Kasumi-1 (cell line): ENCODE results near the gene ARHGAP23.
"Not testable (repeated sequence)": the region's sequence is repeated elsewhere in the genome, so short reads cannot be mapped to it uniquely, and the experiment has no call there.

Experiments used
- DNase-seq, 2 experiments: peaks; one replicate each; lab custom pipeline; 2025; lab: John Stamatoyannopoulos, UW

ARHGAP23 gene

DNA sequence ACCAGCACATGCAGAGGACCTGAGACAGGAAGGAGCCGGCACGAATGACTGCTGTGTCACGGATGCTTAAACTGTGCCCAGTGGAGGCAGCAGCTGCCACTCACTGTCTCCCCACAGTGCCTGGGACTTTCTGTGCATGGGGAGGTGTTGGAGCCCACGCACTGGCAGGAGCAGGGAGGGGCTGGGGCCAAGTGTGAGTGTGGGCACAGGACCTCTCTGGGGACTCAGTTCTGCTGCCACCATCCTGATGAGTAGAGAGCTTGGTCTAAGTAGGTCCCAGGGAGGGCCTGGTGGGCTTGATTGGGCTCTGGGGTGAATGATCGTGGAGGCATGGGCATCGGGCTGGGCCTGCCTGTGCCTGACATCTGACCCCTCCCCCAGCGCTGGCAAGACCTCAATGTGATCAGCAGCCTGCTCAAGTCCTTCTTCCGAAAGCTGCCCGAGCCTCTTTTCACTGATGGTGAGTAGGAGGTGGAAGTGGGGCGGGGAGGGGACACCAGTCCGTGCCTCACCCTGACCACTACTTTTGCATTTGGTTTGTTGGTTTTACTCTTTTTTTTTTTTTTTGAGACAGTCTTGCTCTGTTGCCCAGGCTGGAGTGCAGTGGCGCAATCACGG lies 57.5 kb downstream of the ARHGAP23 start:
- not testable (repeated sequence) for DNase-seq

DNA sequence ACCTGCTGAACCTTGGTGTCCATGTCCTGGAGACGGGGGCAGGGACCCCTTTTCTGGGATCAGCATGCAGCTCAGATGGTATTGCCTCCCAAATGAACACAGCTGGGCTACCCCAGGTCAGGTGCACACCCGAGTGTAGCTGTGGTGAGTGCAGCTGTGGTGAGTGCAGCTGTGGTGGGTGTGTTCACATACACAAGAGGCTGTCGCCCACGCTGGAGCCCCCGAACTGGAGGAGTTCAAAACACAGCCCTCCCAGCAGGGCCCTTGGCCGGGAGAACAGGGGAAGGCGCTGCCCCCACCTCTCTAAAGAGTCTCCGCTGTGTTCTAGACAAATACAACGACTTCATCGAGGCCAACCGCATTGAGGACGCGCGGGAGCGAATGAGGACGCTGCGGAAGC lies 61.5 kb downstream of the ARHGAP23 start:
- DNase-seq: not testable (repeated sequence)

GRCh38 chr17:38491346-38492066 lies 63.2 kb downstream of the ARHGAP23 start:
- DNase-seq: not testable (repeated sequence)

DNA sequence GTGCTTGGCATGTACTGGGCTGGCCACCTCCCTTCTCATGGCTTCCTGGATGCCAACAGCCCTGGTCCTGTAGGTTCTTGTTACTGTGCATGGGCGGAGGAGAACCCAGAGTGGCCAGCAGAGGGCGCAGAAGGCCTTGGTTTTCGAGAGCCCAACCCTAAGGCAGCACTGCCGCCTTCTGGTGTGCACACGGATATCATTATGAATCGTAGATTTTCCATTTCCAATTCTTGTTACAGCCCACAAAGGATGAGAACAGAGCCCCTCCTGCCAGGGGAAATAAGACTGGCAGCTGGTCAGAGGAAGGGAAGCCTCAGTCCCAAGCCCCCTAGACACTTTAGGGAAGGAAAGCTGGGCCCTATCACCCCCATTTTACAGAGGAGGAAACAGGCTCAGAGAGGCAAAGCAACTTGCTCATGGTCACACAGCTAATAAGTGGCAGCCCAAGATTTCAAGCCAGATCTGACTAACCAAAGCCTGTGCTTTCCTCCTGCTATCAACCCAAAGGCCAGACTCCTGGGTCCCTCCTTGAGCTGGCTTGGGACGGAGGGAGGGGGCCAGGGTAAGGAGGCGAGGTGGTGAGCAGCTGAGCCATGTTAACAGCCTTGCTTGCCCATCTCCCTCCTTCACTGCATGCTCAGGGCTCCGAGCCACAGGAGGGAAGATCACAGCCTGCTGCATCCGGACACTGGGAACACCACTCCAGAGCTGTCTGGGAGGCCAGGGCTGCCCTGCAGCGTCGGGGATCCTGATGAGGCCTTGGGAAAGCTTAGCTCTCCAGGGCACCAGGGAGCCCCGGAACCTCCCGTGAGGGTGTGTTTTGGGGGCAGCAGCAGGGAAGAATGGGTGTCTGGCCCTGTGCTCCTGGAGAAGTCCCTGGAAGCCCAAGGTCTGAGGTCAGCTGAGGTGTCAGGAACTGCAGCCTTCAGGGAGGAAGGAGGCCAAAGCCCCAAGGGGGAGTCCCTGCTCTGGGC lies 64.1 kb downstream of the ARHGAP23 start:
- peak; percentile 77 to 80 for DNase-seq

DNA sequence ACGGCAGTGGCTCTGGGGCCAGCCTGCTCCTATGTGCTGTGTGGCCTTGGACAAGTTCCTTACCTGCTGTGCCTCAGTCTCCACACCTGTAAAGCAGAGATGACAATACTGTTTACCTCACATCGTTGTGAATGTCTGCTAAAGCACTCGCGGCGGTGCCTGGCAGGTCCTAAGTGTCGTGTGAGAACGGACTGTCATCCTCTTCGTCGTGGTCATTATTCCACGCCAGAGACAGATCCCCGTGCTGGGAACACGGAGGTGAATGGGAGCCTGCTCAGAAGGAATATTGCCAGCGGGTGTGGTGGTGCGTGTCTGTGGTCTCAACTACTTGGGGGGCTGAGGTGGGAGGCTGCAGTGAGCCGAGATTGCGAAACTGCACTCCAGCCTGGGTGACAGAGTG lies 65.9 kb downstream of the ARHGAP23 start:
- DNase-seq: not testable (repeated sequence)

DNA sequence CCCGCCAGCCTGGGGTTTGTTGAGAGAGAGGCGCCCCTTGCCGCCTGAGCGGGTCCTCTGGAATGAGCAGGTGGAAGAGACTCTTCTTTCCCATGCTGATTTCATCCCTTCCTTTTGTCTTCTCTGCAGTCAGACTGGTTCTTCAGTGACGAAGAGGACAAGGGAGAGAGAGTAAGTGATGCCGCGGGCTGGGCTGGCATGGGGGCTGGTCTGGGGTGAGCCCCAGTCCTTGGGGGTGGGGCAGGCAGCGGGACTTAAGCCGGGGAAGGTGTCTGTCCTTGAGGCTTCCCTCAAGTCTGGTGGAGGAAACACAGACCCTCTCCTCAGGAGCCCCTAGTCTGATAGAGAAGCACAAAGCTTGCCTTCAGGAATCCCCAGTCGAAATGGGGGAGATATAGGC lies 69.4 kb downstream of the ARHGAP23 start:
- DNase-seq: not testable (repeated sequence)

GRCh38 chr17:38498353-38498752 lies 70.1 kb downstream of the ARHGAP23 start:
- no peak for DNase-seq

DNA sequence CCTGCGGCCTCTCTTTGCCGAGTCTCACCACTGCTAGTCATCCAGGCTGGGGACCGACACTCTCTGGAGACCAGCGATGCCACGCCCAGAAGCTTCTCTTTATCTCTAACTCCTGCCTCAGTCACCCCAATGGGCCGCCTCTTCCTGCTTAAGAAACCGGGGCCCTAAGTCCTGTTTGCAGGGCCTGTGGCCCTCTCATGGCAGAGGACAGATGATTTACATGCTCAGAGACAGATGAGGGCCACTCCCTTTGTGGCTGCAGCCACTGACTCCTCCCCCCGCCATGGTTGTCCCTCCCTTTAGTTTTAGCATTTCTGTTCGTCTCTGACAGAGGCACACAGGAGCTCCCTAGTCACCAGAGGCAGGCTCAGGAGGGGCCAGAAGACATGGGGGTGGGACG lies 71.0 kb downstream of the ARHGAP23 start:
- not testable (repeated sequence) for DNase-seq

DNA sequence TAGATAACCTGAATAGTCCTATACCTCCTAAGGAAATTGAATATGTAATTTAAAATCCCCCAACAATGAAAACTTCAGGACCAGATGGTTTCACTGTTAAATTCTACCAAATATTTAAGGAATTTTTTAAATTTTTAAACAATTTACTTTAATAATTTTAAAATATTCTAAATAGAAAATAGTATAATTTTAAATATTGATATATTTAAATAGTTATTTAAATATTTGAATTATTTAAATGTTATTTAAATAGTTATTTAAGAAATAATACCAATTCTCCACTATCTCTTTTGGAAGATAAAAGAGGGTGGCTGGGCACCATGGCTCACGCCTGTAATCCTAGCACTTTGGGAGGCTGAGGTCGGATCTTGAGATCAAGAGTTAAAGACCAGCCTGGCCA lies 73.5 kb downstream of the ARHGAP23 start:
- not testable (repeated sequence) for DNase-seq

GRCh38 chr17:38503286-38503913 lies 75.1 kb downstream of the ARHGAP23 start:
- not testable (repeated sequence) for DNase-seq

GRCh38 chr17:38504216-38504615 lies 76.0 kb downstream of the ARHGAP23 start:
- no peak for DNase-seq

DNA sequence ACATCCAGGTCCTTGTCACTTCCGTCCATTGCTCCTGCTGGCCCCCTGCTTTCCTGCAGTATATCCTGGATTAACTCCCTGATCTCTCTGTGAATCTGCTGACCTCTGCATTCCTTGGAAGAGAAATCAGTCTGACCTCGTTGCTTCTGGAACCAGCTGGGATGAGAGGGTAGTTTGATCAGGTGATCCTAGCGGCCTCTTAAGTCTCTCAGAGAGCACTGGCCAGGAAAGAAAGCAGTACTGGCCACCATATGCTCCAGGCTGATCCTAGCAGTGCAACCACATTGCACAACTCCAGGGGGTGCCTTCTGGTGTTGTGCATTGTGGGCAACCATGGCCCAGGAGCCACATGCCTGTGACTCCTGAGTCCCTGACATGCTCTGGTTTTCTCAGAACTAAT lies 79.2 kb downstream of the ARHGAP23 start:
- no peak for DNase-seq

DNA sequence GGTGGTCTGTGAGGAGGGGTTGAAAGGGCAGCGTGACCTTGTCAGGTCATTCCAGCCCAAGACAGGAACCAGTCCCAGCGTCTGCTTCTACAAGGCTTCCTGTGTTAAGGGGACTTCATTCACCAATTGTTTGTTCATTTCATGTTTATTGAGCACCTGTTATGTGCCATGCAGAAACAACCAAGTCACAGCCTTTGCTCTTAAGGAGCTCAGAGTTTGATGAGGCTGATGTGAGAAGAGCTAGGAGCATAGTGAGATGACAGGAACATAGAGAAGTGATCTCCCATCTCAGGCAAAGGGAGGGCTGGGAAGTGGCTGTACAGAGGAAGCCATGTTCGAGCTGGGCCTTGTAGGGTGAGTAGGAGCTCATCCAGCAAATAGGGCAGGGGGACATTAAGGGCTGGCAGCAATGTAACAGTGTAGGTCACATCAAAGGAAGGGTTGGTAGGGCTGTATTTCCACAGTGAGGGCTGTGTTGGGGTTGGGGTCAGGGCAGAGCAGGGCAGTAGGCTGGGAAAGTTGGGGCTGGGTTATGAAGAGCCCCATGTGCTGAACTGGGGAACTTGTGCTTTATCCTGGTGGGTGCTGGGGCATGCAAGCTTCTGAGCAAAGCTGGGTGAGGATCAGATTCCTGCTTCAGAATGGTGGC lies 79.8 kb downstream of the ARHGAP23 start:
- no peak for DNase-seq

- peak; percentile 47 to 70 for DNase-seq
Measured at GRCh38 chr17:38508570-38508950, 80.3 kb downstream of the ARHGAP23 start.

DNA sequence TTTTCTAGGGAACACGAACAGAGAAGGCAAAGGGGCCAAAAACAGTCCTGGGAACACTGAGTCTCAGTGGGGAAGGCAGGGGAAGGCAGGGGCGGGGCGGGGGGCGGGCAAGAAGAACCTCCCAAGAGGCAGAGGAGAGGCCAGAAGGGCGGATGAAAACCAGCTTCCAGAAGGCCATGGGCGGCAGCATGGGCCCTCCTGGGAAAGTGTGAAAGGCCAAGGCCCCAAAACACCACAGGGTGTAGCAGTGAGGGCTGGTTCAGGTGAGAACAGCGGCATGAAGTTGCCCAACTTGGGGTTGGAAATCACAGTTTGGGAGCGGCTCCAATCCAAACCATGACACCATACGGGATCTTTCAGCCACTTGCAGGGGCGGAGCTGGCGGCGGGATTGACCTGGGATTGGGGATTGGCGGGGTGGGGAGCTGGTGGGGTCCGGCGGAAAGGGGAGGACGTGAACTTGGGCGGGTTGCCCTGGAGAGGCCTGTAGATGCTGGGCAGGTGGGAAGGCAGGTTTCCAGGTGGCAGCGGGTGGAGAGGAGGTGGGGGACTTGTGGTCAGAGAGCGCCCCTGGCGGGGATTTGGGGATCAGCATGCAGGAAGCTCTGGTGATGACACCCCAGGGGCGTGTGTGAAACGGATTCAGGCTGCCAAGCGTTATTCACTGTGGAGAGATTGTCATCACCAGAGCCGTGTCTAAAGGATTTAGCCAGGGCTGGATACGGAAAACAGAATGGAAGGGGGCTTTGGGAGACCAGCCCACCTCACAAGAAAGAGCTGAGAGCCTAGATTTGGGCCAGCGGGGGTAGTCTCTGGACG lies 80.9 kb downstream of the ARHGAP23 start:
- no peak for DNase-seq

- DNase-seq: no peak
Measured at GRCh38 chr17:38509772-38510420, 81.6 kb downstream of the ARHGAP23 start.

- DNase-seq: no peak
Measured at GRCh38 chr17:38510421-38511149, 82.3 kb downstream of the ARHGAP23 start.

DNA sequence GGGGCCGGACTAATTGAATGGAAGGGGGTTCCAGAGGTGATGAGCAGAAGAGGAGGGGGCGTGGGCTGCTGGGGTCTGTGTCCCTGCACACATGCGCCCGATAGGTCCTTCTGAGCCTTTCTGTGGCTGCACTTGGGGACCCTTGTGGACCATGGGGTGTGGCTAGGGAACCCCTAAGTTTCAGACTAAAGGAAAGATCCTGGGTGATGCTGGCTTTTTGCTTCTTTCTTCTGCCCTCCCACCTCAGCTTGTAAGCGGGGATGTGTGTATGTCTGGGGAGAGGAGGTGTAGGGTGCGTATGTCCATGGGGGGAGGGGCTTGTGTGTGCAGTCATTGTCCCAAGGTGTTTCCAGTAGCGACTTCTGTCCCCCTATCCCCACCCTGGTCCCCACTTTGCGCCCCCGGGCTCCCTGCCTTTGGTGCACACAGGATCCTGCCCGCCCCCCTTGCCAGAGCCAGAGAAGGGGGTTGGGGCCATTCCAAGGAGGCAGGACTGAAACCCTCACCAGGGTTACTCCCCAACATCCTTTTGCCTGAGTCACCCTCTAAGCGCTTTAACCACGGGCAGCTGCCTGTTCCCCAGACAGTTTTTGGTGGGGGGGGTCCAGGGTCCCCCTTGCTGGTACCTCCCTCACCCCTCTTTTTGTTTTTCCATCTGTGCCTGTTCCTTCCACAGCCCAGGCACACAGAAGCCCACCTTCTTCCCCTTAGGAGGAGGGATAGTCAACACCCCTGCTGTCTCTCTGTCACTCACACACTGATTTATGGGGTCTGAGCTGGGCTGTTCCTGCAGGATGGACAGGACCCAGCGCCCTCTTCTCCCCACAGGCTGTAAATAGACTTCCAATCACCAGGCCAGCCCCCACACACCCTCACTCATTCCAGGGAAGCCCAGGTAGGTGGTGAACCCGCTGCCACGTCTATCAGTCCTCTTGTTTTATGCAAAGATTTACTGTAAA lies 83.2 kb downstream of the ARHGAP23 start:
- DNase-seq: no peak
